Fibroblast of lung (primary cell): ENCODE results near the gene CORIN. TPM values are rescaled to one million over a fixed set of nuclear protein-coding genes. Genes with fewer than 3 reads are reported as not detected.

ENCODE experiments used
- DNase-seq, 2 donors: peaks; one replicate each; pipeline versions ENCODE4 v3.0.0 to v3.0.0-alpha.2; 2010; ENCODE audit warnings: low read depth in 2 of 2
- H2AFZ ChIP-seq: 2 replicates; pipeline ENCODE4 v1.5.1; 2012; ENCODE audit warnings: low read length, control low read depth, inconsistent platforms
- H3K27ac ChIP-seq: 2 replicates; pipeline ENCODE4 v1.5.1; 2011; ENCODE audit warnings: low read length, control low read depth; ENCODE audit not compliant: insufficient read depth
- H3K27me3 ChIP-seq: 2 replicates; pipeline ENCODE4 v1.5.1; 2011; ENCODE audit warnings: mild to moderate bottlenecking, low read length; ENCODE audit not compliant: control insufficient read depth, insufficient read depth
- H3K36me3 ChIP-seq: 2 replicates; pipeline ENCODE4 v1.5.1; 2011; ENCODE audit warnings: low read length; ENCODE audit not compliant: control insufficient read depth, insufficient read depth
- H3K4me1 ChIP-seq: 2 replicates; pipeline ENCODE4 v1.5.1; 2011; ENCODE audit warnings: low read length; ENCODE audit not compliant: control insufficient read depth, insufficient read depth; ENCODE audit errors: extremely low read depth
- H3K4me2 ChIP-seq: 2 replicates; pipeline ENCODE4 v1.5.1; 2011; ENCODE audit warnings: low read length, control low read depth; ENCODE audit not compliant: insufficient read depth; ENCODE audit errors: extremely low read depth
- H3K4me3 ChIP-seq, 4 experiments: fragments of 200-600 bp in 1 of 4; sonication (generic) in 1 of 4; replicated peaks in 1 of 4; 2 replicates each; pipeline ENCODE4 v1.5.1; 2011 to 2016; ENCODE audit warnings: low read length in 4 of 4, low read depth in 3 of 4, mild to moderate bottlenecking in 3 of 4, control low read depth in 2 of 4, inconsistent platforms in 1 of 4, mixed read lengths in 1 of 4; ENCODE audit not compliant: insufficient read depth in 1 of 4; ENCODE audit errors: control extremely low read depth in 1 of 4
- H3K79me2 ChIP-seq: 2 replicates; pipeline ENCODE4 v1.5.1; 2012; ENCODE audit warnings: mild to moderate bottlenecking, low read length, inconsistent platforms; ENCODE audit not compliant: control insufficient read depth, insufficient read depth
- H3K9ac ChIP-seq: 2 replicates; pipeline ENCODE4 v1.5.1; 2011; ENCODE audit warnings: mild to moderate bottlenecking, low read length, control low read depth; ENCODE audit not compliant: insufficient read depth
- H3K9me3 ChIP-seq: 2 replicates; pipeline ENCODE4 v1.5.1; 2012; ENCODE audit warnings: low read depth, low read length; ENCODE audit not compliant: control insufficient read depth, insufficient read depth
- H4K20me1 ChIP-seq: 2 replicates; pipeline ENCODE4 v1.5.1; 2011; ENCODE audit warnings: low read length; ENCODE audit not compliant: control insufficient read depth, insufficient read depth; ENCODE audit errors: extremely low read depth
- CTCF ChIP-seq, 2 donors: IDR thresholded peaks in 1 of 2; conservative IDR thresholded peaks in 1 of 2; 1 replicate in 1 of 2; 2 replicates in 1 of 2; pipeline ENCODE4 v1.5.1; 2011 to 2012; ENCODE audit warnings: low read length in 2 of 2, control low read depth in 1 of 2, inconsistent platforms in 1 of 2, low read depth in 1 of 2, mild to moderate bottlenecking in 1 of 2
- EZH2 ChIP-seq: IDR thresholded peaks from 2 replicates; pipeline ENCODE4 v1.5.1; 2012; ENCODE audit warnings: low read length, control low read depth, mild to moderate bottlenecking; ENCODE audit errors: missing control alignments
- polyA plus RNA-seq, 2 donors: library from polyadenylated mRNA; depleted of rRNA in 1 of 2; stranded (reverse) in 1 of 2; unstranded in 1 of 2; fragments of >200 nt; gene quantifications; 2 replicates each; pipeline ENCODE4 v1.2.1, GENCODE V29; 2011 to 2012; ENCODE audit warnings: missing spikeins in 1 of 2
- total RNA-seq: library from RNA; depleted of rRNA; stranded (reverse); fragments of >200 nt; gene quantifications from 2 replicates; pipeline ENCODE4 v1.2.1, GENCODE V29; 2014

The CORIN gene
- total and polyA plus RNA-seq, 2 donors (not counting 1 experiment from before 2014, with no cell fraction given), result 1.5 to 22.2 TPM

GRCh38 chr4:47570816-47571215 is 267.1 kb downstream of the CORIN start:
- no peak for DNase-seq
- no peaks in the 10 kb centered on the region for H3K9me3 ChIP-seq
- H4K20me1 ChIP-seq, result no peaks in the 10 kb centered on the region
- H3K4me2 ChIP-seq, result no peak overlapping the region
- H3K79me2 ChIP-seq, result no peaks in the 10 kb centered on the region
- no peaks in the 10 kb centered on the region for H3K4me1 ChIP-seq
- no peak overlapping the region for H3K9ac ChIP-seq
- H2AFZ ChIP-seq, result no peak overlapping the region
- no peak overlapping the region for H3K27ac ChIP-seq
- H3K4me3 ChIP-seq, result no peak overlapping the region
- peaks cover 6% of the 10 kb centered on the region for H3K36me3 ChIP-seq
- H3K27me3 ChIP-seq, result no peaks in the 10 kb centered on the region
- TF ChIP-seq EZH2, result no peak
- TF ChIP-seq CTCF (conservative IDR thresholded peaks at IDR 0.05 in 1 of 2, IDR thresholded peaks at IDR 0.05 in 1 of 2; ENCODE audit: low read depth in 1 of 2, low read length in 2 of 2), result no peak

GRCh38 chr4:47567511-47567910 is 270.4 kb downstream of the CORIN start:
- H3K4me2 ChIP-seq, result no peak overlapping the region
- H3K9me3 ChIP-seq, result no peaks in the 10 kb centered on the region
- no peaks in the 10 kb centered on the region for H3K4me1 ChIP-seq
- H2AFZ ChIP-seq, result no peak overlapping the region
- TF ChIP-seq EZH2 (no peak), CTCF (conservative IDR thresholded peaks at IDR 0.05 in 1 of 2, IDR thresholded peaks at IDR 0.05 in 1 of 2; ENCODE audit: low read depth in 1 of 2, low read length in 2 of 2) (no peak)
- H3K9ac ChIP-seq, result no peak overlapping the region
- H4K20me1 ChIP-seq, result no peaks in the 10 kb centered on the region
- H3K27me3 ChIP-seq, result no peaks in the 10 kb centered on the region
- H3K27ac ChIP-seq, result no peak overlapping the region
- no peak overlapping the region for H3K4me3 ChIP-seq
- no peaks in the 10 kb centered on the region for H3K79me2 ChIP-seq
- H3K36me3 ChIP-seq, result peaks cover 6% of the 10 kb centered on the region
- no peak for DNase-seq

GRCh38 chr4:47566969-47567368 is 270.9 kb downstream of the CORIN start:
- H3K9ac ChIP-seq, result no peak overlapping the region
- no peaks in the 10 kb centered on the region for H3K9me3 ChIP-seq
- H3K79me2 ChIP-seq, result no peaks in the 10 kb centered on the region
- no peak overlapping the region for H3K4me2 ChIP-seq
- H3K36me3 ChIP-seq, result peaks cover 6% of the 10 kb centered on the region
- H2AFZ ChIP-seq, result no peak overlapping the region
- no peaks in the 10 kb centered on the region for H3K4me1 ChIP-seq
- no peak for DNase-seq
- H3K27me3 ChIP-seq, result no peaks in the 10 kb centered on the region
- H3K27ac ChIP-seq, result no peak overlapping the region
- H4K20me1 ChIP-seq, result no peaks in the 10 kb centered on the region
- H3K4me3 ChIP-seq, result no peak overlapping the region
- no peak for TF ChIP-seq EZH2
- TF ChIP-seq CTCF (conservative IDR thresholded peaks at IDR 0.05 in 1 of 2, IDR thresholded peaks at IDR 0.05 in 1 of 2; ENCODE audit: low read depth in 1 of 2, low read length in 2 of 2), result no peak
